ENCODE measurements around the gene RGS19.

DNA sequence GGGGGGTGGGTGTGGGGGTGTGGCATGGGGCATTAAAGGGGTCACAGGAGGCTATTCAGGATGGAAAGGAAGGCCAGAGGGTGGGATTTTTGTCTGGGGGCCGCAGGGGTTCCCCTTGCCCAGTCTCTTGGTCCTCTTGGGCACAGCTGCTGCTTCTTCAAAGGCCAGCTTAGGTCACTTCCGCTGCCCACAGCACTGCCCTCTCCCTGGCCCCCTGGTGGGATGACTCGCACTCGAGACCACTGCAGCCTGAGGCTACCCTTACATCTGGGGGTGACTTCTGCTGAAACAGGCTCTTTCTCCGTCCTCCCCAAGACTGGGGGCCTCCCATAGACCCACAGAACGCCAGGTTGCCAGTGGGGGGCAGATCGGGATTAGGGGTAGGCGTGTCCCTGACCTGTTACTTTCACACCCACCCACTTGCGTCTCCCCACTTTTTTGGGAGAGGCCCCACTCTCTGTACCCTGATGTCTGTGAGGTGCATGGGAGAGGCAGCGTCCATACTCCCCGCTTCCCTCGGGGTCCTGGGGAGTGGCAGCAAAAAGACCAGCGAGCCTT lies 3.6 kb upstream of the RGS19 start:
- TF ChIP-seq, protein P1, sequence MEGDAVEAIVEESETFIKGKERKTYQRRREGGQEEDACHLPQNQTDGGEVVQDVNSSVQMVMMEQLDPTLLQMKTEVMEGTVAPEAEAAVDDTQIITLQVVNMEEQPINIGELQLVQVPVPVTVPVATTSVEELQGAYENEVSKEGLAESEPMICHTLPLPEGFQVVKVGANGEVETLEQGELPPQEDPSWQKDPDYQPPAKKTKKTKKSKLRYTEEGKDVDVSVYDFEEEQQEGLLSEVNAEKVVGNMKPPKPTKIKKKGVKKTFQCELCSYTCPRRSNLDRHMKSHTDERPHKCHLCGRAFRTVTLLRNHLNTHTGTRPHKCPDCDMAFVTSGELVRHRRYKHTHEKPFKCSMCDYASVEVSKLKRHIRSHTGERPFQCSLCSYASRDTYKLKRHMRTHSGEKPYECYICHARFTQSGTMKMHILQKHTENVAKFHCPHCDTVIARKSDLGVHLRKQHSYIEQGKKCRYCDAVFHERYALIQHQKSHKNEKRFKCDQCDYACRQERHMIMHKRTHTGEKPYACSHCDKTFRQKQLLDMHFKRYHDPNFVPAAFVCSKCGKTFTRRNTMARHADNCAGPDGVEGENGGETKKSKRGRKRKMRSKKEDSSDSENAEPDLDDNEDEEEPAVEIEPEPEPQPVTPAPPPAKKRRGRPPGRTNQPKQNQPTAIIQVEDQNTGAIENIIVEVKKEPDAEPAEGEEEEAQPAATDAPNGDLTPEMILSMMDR (conservative IDR thresholded peaks at IDR 0.05; ENCODE audit: low read depth, low read length) = no peak
- TF ChIP-seq EZH2 (IDR thresholded peaks at IDR 0.05; ENCODE audit: low read length, unreplicated experiment) (no peak), EZH2phosphoT487 (IDR thresholded peaks at IDR 0.05; ENCODE audit: borderline replicate concordance, low read length) (no peak)

All from PC-3 (cell line).